ENCODE results near the gene COL4A4.
"Not testable (repeated sequence)": the region's sequence is repeated elsewhere in the genome, so short reads cannot be mapped to it uniquely, and the experiment has no call there.

Gene COL4A4

GRCh38 chr2:227163998-227164762 is at the start of gene COL4A4, which contains the start of gene COL4A3:
TSS of gene COL4A4 (minus strand) at chr2:227164205. CDS start at chr2:227147483, 16,722 bp downstream.
TSS of gene COL4A3 (plus strand) at chr2:227164624. CDS start at chr2:227164727, 103 bp downstream.
- DNase-seq = no peak

- no peak for DNase-seq
Observed at GRCh38 chr2:227207573-227207972, 43.6 kb upstream of the COL4A4 start.

- DNase-seq = no peak
Observed at GRCh38 chr2:227206406-227206805, 42.4 kb upstream of the COL4A4 start.

GRCh38 chr2:227205701-227206100 is 41.7 kb upstream of the COL4A4 start:
- no peak for DNase-seq

- DNase-seq = no peak
Observed at GRCh38 chr2:227204452-227204851, 40.4 kb upstream of the COL4A4 start.

GRCh38 chr2:227201771-227202170 is 37.8 kb upstream of the COL4A4 start:
- DNase-seq = no peak

- no peak for DNase-seq
Observed at GRCh38 chr2:227198866-227199265, 34.9 kb upstream of the COL4A4 start.

GRCh38 chr2:227194219-227194618 is 30.2 kb upstream of the COL4A4 start:
- no peak for DNase-seq

GRCh38 chr2:227192491-227192890 is 28.5 kb upstream of the COL4A4 start:
- no peak for DNase-seq

GRCh38 chr2:227191367-227191766 is 27.4 kb upstream of the COL4A4 start:
- no peak for DNase-seq

- no peak for DNase-seq
Observed at GRCh38 chr2:227188292-227188691, 24.3 kb upstream of the COL4A4 start.

GRCh38 chr2:227186751-227187150 is 22.7 kb upstream of the COL4A4 start:
- no peak for DNase-seq

- no peak for DNase-seq
Observed at GRCh38 chr2:227185615-227186232, 21.7 kb upstream of the COL4A4 start.

GRCh38 chr2:227183657-227184367 is 19.8 kb upstream of the COL4A4 start:
- no peak for DNase-seq

GRCh38 chr2:227182765-227183164 is 18.8 kb upstream of the COL4A4 start:
- DNase-seq = no peak

- no peak for DNase-seq
Observed at GRCh38 chr2:227180770-227181169, 16.8 kb upstream of the COL4A4 start.

GRCh38 chr2:227179988-227180685 is 16.1 kb upstream of the COL4A4 start:
- no peak for DNase-seq

GRCh38 chr2:227177592-227178336 is 13.8 kb upstream of the COL4A4 start:
- no peak for DNase-seq

- not testable (repeated sequence) for DNase-seq
Observed at GRCh38 chr2:227171779-227172178, 7.8 kb upstream of the COL4A4 start.

- no peak for DNase-seq
Observed at GRCh38 chr2:227164763-227165291, 822 bp upstream of the COL4A4 start.

- no peak for DNase-seq
Observed at GRCh38 chr2:227163485-227163997, 464 bp downstream of the COL4A4 start.

- DNase-seq = no peak
Observed at GRCh38 chr2:227161947-227162346, 2.1 kb downstream of the COL4A4 start.
